BE2C (cell line): ENCODE data around the gene PRKCZ.

Experiments used
- DNase-seq: peaks from one replicate; pipeline ENCODE4 v3.0.0-alpha.2; 2020
- H3K27me3 ChIP-seq: fragments of 250-450 bp; sonication (Bioruptor Pico); 2 replicates; pipeline ENCODE4 v1.5.1; 2020; ENCODE audit warnings: mild to moderate bottlenecking
- H3K36me3 ChIP-seq: fragments of 250-450 bp; sonication (Bioruptor Pico); 2 replicates; pipeline ENCODE4 v1.5.1; 2020; ENCODE audit warnings: mild to moderate bottlenecking
- H3K4me1 ChIP-seq: fragments of 250-450 bp; sonication (Bioruptor Pico); 2 replicates; pipeline ENCODE4 v1.5.1; 2020
- H3K4me3 ChIP-seq: 2 replicates; pipeline ENCODE4 v1.5.1; 2011; ENCODE audit warnings: low read depth, low read length
- H3K9me3 ChIP-seq: fragments of 250-450 bp; sonication (Bioruptor Pico); 2 replicates; pipeline ENCODE4 v1.5.1; 2020
- TF ChIP-seq, protein P1 (sequence below): IDR thresholded peaks from 2 replicates; pipeline ENCODE4 v1.5.1; 2012; ENCODE audit warnings: mild to moderate bottlenecking, low read depth, low read length

The PRKCZ gene

GRCh38 chr1:2173546-2174347 lies 123.5 kb downstream of the PRKCZ start:
- H3K36me3 ChIP-seq: no peaks in the 10 kb centered on the region
- H3K4me3 ChIP-seq: no peak overlapping the region
- no peaks in the 10 kb centered on the region for H3K27me3 ChIP-seq
- H3K4me1 ChIP-seq: no peaks in the 10 kb centered on the region
- DNase-seq: no peak
- TF ChIP-seq, protein P1, sequence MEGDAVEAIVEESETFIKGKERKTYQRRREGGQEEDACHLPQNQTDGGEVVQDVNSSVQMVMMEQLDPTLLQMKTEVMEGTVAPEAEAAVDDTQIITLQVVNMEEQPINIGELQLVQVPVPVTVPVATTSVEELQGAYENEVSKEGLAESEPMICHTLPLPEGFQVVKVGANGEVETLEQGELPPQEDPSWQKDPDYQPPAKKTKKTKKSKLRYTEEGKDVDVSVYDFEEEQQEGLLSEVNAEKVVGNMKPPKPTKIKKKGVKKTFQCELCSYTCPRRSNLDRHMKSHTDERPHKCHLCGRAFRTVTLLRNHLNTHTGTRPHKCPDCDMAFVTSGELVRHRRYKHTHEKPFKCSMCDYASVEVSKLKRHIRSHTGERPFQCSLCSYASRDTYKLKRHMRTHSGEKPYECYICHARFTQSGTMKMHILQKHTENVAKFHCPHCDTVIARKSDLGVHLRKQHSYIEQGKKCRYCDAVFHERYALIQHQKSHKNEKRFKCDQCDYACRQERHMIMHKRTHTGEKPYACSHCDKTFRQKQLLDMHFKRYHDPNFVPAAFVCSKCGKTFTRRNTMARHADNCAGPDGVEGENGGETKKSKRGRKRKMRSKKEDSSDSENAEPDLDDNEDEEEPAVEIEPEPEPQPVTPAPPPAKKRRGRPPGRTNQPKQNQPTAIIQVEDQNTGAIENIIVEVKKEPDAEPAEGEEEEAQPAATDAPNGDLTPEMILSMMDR: no peak
- H3K9me3 ChIP-seq: no peaks in the 10 kb centered on the region

DNA sequence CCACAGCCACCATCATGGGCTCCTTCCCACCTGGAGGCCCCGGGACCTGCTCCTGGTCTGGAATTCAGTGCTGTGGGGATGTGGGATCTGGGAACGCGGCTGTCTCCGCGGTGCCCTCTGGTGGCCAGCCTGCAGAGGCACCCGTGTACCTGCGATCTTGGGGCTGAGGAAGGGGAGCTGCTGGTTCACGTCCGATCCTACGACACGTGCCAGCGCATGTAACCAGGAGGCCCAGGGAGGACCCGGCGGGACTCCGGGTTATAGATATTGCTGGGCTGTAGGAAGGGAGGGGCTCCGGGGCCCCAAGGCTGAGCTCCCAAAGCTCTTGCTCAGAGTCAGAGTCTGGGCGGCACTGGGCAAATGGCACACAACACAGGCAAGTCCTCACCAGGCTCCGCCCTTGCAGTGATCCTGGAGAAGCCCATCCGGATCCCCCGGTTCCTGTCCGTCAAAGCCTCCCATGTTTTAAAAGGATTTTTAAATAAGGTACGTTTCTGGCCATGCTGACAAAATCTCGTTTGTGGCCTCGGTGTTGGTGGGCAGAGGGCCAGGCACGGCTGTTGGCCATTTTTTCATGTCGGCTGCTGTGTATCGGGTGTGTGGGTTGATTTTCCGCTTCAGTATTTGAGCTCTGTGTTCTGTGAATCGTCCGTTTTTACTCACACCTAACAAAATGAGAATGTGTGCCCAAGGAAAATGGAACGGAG lies 124.3 kb downstream of the PRKCZ start:
- no peaks in the 10 kb centered on the region for H3K36me3 ChIP-seq
- TF ChIP-seq, protein P1: peak; percentile 93
- H3K27me3 ChIP-seq: no peaks in the 10 kb centered on the region
- peak overlapping the region; percentile 35; the same call in 1 of the 2 replicates for H3K4me3 ChIP-seq
- H3K4me1 ChIP-seq: no peaks in the 10 kb centered on the region; the same call in 1 of the 2 replicates
- H3K9me3 ChIP-seq: no peaks in the 10 kb centered on the region
- peak; percentile 78 for DNase-seq

DNA sequence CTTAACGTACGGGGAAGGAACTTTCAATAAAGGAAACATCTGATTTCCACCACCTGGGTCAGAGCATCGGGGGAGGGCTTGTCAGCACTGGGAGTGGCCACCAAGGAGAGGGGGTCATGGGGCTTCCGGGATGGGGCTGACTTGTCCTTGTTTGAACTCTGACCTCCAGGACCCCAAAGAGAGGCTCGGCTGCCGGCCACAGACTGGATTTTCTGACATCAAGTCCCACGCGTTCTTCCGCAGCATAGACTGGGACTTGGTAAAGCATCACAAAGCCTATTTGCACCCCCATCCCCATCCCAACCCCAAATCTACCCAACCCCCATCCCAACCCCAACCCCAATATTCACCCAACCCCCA lies 124.8 kb downstream of the PRKCZ start:
- DNase-seq: no peak
- Histone ChIP-seq H3K36me3 (no peaks in the 10 kb centered on the region), H3K27me3 (no peaks in the 10 kb centered on the region), H3K4me1 (no peaks in the 10 kb centered on the region; the same call in 1 of the 2 replicates), H3K9me3 (no peaks in the 10 kb centered on the region), H3K4me3 (no peak overlapping the region)
- TF ChIP-seq, protein P1: no peak

DNA sequence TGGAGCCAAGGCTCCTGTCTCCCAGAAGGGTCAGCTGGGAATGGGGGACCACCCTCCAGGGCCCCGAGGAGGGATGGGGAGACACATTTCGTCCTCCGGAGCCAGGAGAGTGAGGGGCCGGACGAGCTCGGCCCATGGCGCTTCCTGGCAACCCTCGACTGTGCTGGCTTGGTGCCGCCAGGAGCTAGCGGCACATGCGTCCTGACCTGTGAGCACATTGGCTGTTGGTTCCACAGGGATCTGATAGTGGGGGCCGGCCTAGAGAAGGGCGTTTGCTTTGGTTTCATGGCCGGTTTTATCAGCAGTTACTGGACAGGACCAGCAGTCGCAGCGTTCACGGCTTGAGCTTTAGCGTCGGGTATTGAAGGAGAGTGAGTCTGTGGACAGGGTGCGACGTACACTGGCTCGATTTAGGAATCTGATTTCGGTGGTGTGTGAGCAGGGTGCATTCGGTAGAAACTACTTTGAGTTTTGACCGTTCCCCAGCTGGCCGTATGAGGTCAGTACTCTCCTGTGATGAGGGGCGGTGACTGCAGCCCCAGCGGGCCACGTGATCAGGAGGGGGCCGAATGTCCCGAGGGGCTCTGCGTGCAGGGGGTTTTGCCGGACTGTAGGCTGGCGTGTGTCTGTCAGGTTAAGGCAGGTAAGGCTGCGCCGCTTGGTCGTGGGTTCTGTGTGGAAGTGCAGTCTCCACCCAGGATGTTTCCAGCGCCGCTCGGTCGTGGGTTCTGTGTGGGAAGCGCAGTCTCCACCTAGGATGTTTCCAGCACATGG lies 125.7 kb downstream of the PRKCZ start:
- TF ChIP-seq, protein P1: no peak
- no peaks in the 10 kb centered on the region; the same call in 1 of the 2 replicates for H3K4me1 ChIP-seq
- no peaks in the 10 kb centered on the region for H3K27me3 ChIP-seq
- H3K36me3 ChIP-seq: no peaks in the 10 kb centered on the region
- DNase-seq: no peak
- H3K4me3 ChIP-seq: no peak overlapping the region
- no peaks in the 10 kb centered on the region for H3K9me3 ChIP-seq

DNA sequence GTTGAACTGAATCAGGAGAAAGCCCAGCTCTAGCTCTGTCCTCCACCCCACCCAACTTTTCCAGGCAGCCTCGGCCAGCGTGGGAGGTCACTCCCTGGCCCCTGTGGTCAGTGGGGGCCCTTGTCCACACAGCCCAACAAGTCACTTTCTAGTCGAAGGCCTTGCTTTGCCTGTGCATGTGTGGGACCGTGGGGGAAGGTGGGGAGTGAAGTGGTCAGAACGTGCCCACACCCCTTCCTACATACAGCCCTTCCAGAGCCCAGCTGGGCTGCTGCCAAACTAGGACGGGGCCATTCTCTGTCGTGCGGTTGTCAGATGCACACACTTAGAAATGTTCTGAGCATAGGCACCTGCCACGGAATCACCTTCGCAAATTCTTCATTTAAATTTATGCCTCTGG lies 126.4 kb downstream of the PRKCZ start:
- no peaks in the 10 kb centered on the region for H3K36me3 ChIP-seq
- no peaks in the 10 kb centered on the region for H3K27me3 ChIP-seq
- DNase-seq: no peak
- H3K4me3 ChIP-seq: no peak overlapping the region
- H3K9me3 ChIP-seq: no peaks in the 10 kb centered on the region
- TF ChIP-seq, protein P1: no peak
- H3K4me1 ChIP-seq: no peaks in the 10 kb centered on the region; the same call in 1 of the 2 replicates
